Measurements from ENCODE around the gene PBX3. TPM values are rescaled to one million over a fixed set of nuclear protein-coding genes. Genes with fewer than 3 reads are reported as not detected.

The PBX3 gene
- total and polyA plus RNA-seq, 10 of the 15 experiments (the other 5 are each of a cell fraction or from before 2014, with no cell fraction given): 6.7 to 146 (median 22.2) TPM

GRCh38 chr9:125749951-125750626 is 2.9 kb downstream of the PBX3 start:
- SMC1A ChIA-PET (ENCODE audit: uncharacterized antibody, unreplicated experiment): interaction anchor here (0.8 to 4.0 kb wide), 24 partner anchors 9 to 198 kb away, joined by 3 to 34 read pairs (median 4); no protein-coding TSS in a partner anchor
- Histone ChIP-seq H3K4me2 (ENCODE audit: control insufficient read depth, insufficient read depth) (peak overlapping the region; percentile 71), H3K9ac (ENCODE audit: control insufficient read depth, insufficient read depth, low read length) (peak overlapping the region; percentile 90), H3K4me3 (peak overlapping the region; percentile 98), H3K27ac (ENCODE audit: control insufficient read depth, insufficient read depth) (peak overlapping the region; percentile 89), H4K20me1 (ENCODE audit: control insufficient read depth, insufficient read depth) (no peaks in the 10 kb centered on the region), H2AFZ (ENCODE audit: control insufficient read depth, low read depth, low read length) (no peak overlapping the region), H3K79me2 (ENCODE audit: control insufficient read depth, insufficient read depth, low read length) (peaks cover 77% of the 10 kb centered on the region), H3K4me1 (ENCODE audit: control insufficient read depth, insufficient read depth, low read length) (peaks cover 7% of the 10 kb centered on the region), H3K9me3 (replicated peaks; ENCODE audit: control insufficient read depth, insufficient read depth, low read length) (no peaks in the 10 kb centered on the region), H3K36me3 (ENCODE audit: control insufficient read depth in 2 of 2, insufficient read depth in 2 of 2, low read length in 1 of 2) (no peaks in the 10 kb centered on the region), H3K27me3 (replicated peaks in 1 of 2; ENCODE audit: control insufficient read depth in 2 of 2, insufficient read depth in 2 of 2, low read length in 1 of 2) (no peaks in the 10 kb centered on the region)
- 87% methylated on average over 4 of the region's 4 CpGs for WGBS (ENCODE audit: insufficient coverage, insufficient replicate concordance, low lambda C conversion rate, missing lambda C conversion rate)
- intact Hi-C loops (cut with micrococcal nuclease; ENCODE audit: unreplicated experiment): loop anchor here (5.0 kb wide), 2 partner anchors 98 to 193 kb away; no protein-coding TSS in a partner anchor
- CTCF ChIA-PET: interaction anchor here (1.1 to 2.4 kb wide), 8 partner anchors 9 to 342 kb away, joined by 3 to 15 read pairs (median 6); no protein-coding TSS in a partner anchor
- ATAC-seq (peak; percentile 1; the same call in 1 of the 3 replicates), DNase-seq (ENCODE audit: low read depth, low spot score) (no peak), FAIRE-seq (no peak)
- POLR2A ChIA-PET: interaction anchor here (0.7 to 2.4 kb wide), 9 partner anchors 9 to 162 kb away, joined by 3 to 21 read pairs (median 4); partner anchors contain the start of gene MAPKAP1
- in situ Hi-C loops (cut with MboI): loop anchor here (5.0 kb wide), 1 partner anchor 98 kb away; no protein-coding TSS in a partner anchor
- TSS peak; percentile 81 for BruUV-seq (replicated peaks)
- peak; percentile 63; the same call in 1 of the 2 replicates for TF ChIP-seq MXI1 (IDR thresholded peaks at IDR 0.05; ENCODE audit: low read depth, low read length)
- no peak for TF ChIP-seq BMI1 (IDR thresholded peaks at IDR 0.05; ENCODE audit: borderline replicate concordance)
- 0 out of 2 replicates have a peak, but pooled peaks have one; percentile 23 for TF ChIP-seq NR2F1 (conservative IDR thresholded peaks at IDR 0.05)
- RAD21 ChIA-PET (ENCODE audit: unreplicated experiment): interaction anchor here (0.7 to 4.4 kb wide), 21 partner anchors 9 to 509 kb away, joined by 3 to 35 read pairs (median 4); partner anchors contain the start of genes HSPA5 and MAPKAP1

GRCh38 chr9:125750627-125751011 is 3.4 kb downstream of the PBX3 start:
- Histone ChIP-seq H3K9ac (ENCODE audit: control insufficient read depth, insufficient read depth, low read length) (peak overlapping the region; percentile 90), H3K79me2 (ENCODE audit: control insufficient read depth, insufficient read depth, low read length) (peaks cover 82% of the 10 kb centered on the region), H3K4me1 (ENCODE audit: control insufficient read depth, insufficient read depth, low read length) (peaks cover 3% of the 10 kb centered on the region), H3K9me3 (replicated peaks; ENCODE audit: control insufficient read depth, insufficient read depth, low read length) (no peaks in the 10 kb centered on the region), H4K20me1 (ENCODE audit: control insufficient read depth, insufficient read depth) (no peaks in the 10 kb centered on the region), H3K27ac (ENCODE audit: control insufficient read depth, insufficient read depth) (peak overlapping the region; percentile 89), H2AFZ (ENCODE audit: control insufficient read depth, low read depth, low read length) (no peak overlapping the region), H3K4me3 (peak overlapping the region; percentile 98), H3K27me3 (replicated peaks in 1 of 2; ENCODE audit: control insufficient read depth in 2 of 2, insufficient read depth in 2 of 2, low read length in 1 of 2) (no peaks in the 10 kb centered on the region), H3K36me3 (ENCODE audit: control insufficient read depth in 2 of 2, insufficient read depth in 2 of 2, low read length in 1 of 2) (no peaks in the 10 kb centered on the region), H3K4me2 (ENCODE audit: control insufficient read depth, insufficient read depth) (peak overlapping the region; percentile 71; the same call in 1 of the 2 replicates)
- CTCF ChIA-PET: interaction anchor here (1.1 to 2.4 kb wide), 8 partner anchors 9 to 343 kb away, joined by 3 to 15 read pairs (median 6); no protein-coding TSS in a partner anchor
- in situ Hi-C loops (cut with MboI): loop anchor here (5.0 kb wide), 1 partner anchor 98 kb away; no protein-coding TSS in a partner anchor
- BruUV-seq (replicated peaks): no TSS peak
- DNase-seq (ENCODE audit: low read depth, low spot score) (no peak), FAIRE-seq (no peak), ATAC-seq (peak; percentile 16)
- WGBS (ENCODE audit: insufficient coverage, insufficient replicate concordance, low lambda C conversion rate, missing lambda C conversion rate): 73% methylated on average over 6 of the region's 6 CpGs
- RAD21 ChIA-PET (ENCODE audit: unreplicated experiment): interaction anchor here (0.7 to 4.4 kb wide), 19 partner anchors 9 to 509 kb away, joined by 3 to 35 read pairs (median 4); partner anchors contain the start of genes HSPA5 and MAPKAP1
- SMC1A ChIA-PET (ENCODE audit: uncharacterized antibody, unreplicated experiment): interaction anchor here (0.8 to 4.0 kb wide), 20 partner anchors 9 to 192 kb away, joined by 3 to 34 read pairs (median 5); no protein-coding TSS in a partner anchor
- intact Hi-C loops (cut with micrococcal nuclease; ENCODE audit: unreplicated experiment): loop anchor here (5.0 kb wide), 1 partner anchor 98 kb away; no protein-coding TSS in a partner anchor
- POLR2A ChIA-PET: interaction anchor here (0.7 to 2.4 kb wide), 9 partner anchors 8 to 161 kb away, joined by 3 to 21 read pairs (median 4); partner anchors contain the start of gene MAPKAP1
- TF ChIP-seq REST (IDR thresholded peaks at IDR 0.05; ENCODE audit: low read depth, low read length) (no peak), FOXK2 (IDR thresholded peaks at IDR 0.05) (no peak), SKIL (IDR thresholded peaks at IDR 0.05; ENCODE audit: low read depth, poor library complexity, severe bottlenecking) (no peak), MTA3 (IDR thresholded peaks at IDR 0.05; ENCODE audit: borderline replicate concordance, low read length) (no peak), RFX5 (IDR thresholded peaks at IDR 0.05; ENCODE audit: low read depth, low read length) (no peak), HDGF (IDR thresholded peaks at IDR 0.05) (no peak)
